ENCODE results near the gene PRDM12. TPM values are rescaled to one million over a fixed set of nuclear protein-coding genes. Genes with fewer than 3 reads are reported as not detected.

The PRDM12 gene
- total and polyA plus RNA-seq, 2 of the 8 experiments (the other 6 are each of a cell fraction or from before 2014, with no cell fraction given), result 0.14 to 0.22 TPM

DNA sequence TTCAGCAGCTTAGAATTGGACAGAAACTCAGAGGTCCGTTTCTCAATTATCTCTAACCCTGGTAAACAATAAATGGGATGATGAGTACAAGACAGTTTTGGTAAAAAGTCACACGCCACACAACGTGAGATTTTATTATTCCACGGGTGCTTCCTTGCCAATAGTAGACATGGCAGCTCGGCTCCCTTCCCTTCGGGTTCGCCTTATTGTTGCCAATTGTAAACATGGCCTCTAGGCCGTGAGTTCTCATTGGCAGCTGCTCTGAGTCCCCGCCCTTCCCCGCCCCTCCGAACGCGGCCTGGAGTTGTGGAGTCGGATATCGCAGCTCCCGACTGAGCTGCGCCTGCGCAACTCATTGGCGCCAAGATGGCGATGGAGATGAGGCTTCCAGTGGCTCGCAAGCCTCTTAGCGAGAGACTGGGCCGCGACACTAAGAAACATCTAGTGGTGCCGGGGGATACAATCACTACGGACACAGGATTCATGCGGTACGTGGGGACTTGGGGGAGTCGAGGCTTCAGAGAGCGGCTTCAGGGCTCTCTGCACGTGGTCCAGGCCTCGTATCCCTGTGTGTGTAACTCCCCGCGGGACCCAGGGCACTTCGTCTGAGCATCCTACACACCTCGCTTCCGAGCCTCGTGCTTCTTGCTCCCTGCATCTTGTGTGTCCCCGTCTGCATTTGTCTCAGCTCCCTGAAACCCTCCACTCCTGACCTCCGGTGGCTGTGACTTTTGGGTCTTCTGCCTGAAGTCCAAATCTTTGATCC is 29.2 kb downstream of the PRDM12 start, which contains the start of gene EXOSC2 (continued):
- peak; percentile 89 for TF ChIP-seq TAF7 (optimal IDR thresholded peaks at IDR 0.05; ENCODE audit: borderline replicate concordance, low read depth, low read length)
- peak; percentile 82 for TF ChIP-seq KDM5A (IDR thresholded peaks at IDR 0.05; ENCODE audit: low read length)
- no peak for TF ChIP-seq RNF2 (IDR thresholded peaks at IDR 0.05; ENCODE audit: borderline replicate concordance, low read depth, low read length, missing control alignments, poor library complexity, severe bottlenecking)
- peak; percentile 64; the same call in 1 of the 2 replicates for TF ChIP-seq SP4 (IDR thresholded peaks at IDR 0.05; ENCODE audit: low read length)
- no peak for TF ChIP-seq RFX5 (IDR thresholded peaks at IDR 0.05; ENCODE audit: borderline replicate concordance, low read depth, low read length)
- TF ChIP-seq HDAC6 (IDR thresholded peaks at IDR 0.05; ENCODE audit: low read depth, low read length), result no peak
- TF ChIP-seq ASH2L (IDR thresholded peaks at IDR 0.05; ENCODE audit: low read length), result peak; percentile 24
